Adrenal gland (tissue), 12 donors: ENCODE results near the gene PTPRH. TPM values are rescaled to one million over a fixed set of nuclear protein-coding genes. Genes with fewer than 3 reads are reported as not detected.

Source experiments
- DNase-seq, 7 donors: peaks; one replicate each; pipeline ENCODE4 v3.0.0-alpha.2; 2019 to 2020
- H3K27ac ChIP-seq, 5 donors: fragments of 200-600 bp; sonication (generic) in 4 of 5; 1 replicate in 3 of 5; 2 replicates in 2 of 5; pipeline versions ENCODE4 v1.5.1 to v1.8.0; 2016 to 2020; ENCODE audit warnings: mild to moderate bottlenecking in 1 of 5
- H3K27me3 ChIP-seq: fragments of 200-600 bp; 2 replicates; pipeline ENCODE4 v1.8.0; 2021
- H3K36me3 ChIP-seq, 2 donors: fragments of 200-600 bp; replicated peaks in 1 of 2; 1 replicate in 1 of 2; 2 replicates in 1 of 2; pipeline versions ENCODE4 v1.5.1 to v1.8.0; 2018 to 2022
- H3K4me1 ChIP-seq, 2 donors: fragments of 200-600 bp; replicated peaks in 1 of 2; 1 replicate in 1 of 2; 2 replicates in 1 of 2; pipeline versions ENCODE4 v1.5.1 to v1.8.0; 2018 to 2021
- H3K4me3 ChIP-seq, 4 donors: fragments of 200-600 bp; sonication (generic) in 3 of 4; one replicate each; pipeline ENCODE4 v1.5.1; 2016 to 2018
- H3K9me3 ChIP-seq, 3 donors: fragments of 200-600 bp; sonication (generic) in 1 of 3; replicated peaks in 1 of 3; 1 replicate in 2 of 3; 2 replicates in 1 of 3; pipeline versions ENCODE4 v1.5.1 to v1.8.0; 2016 to 2021
- POLR2A ChIP-seq, 2 donors: fragments of 450-650 bp; IDR thresholded peaks; one replicate each; pipeline ENCODE4 v1.6.1; 2017; ENCODE audit warnings: antibody characterized with exemption in 2 of 2, mild to moderate bottlenecking in 2 of 2, moderate library complexity in 1 of 2
- WGBS, 4 donors: extraction: QIAGEN DNeasy Blood & Tissue Kit in 2 of 4; methylation state at CpG; one replicate each; pipeline versions ENCODE4 v1.1.5 to v1.1.7; 2013 to 2017; 5-methylcytosine and 5-hydroxymethylcytosine counted together
- intact Hi-C, 2 donors: fragments of 100-400 bp; cut with DNase I; formaldehyde crosslinking; loops; one replicate each; pipeline versions ENCODE4 v1.14.1 to v1.15.0; 2022 to 2023
- polyA plus RNA-seq, 3 donors: library from polyadenylated mRNA; stranded (reverse); fragments of 200-250 nt in 2 of 3; fragments of 350-450 nt in 1 of 3; fragmentation: Illumina TruSeq in 1 of 3; extraction: RNeasy Lipid Tissue Mini Kit (QIAGEN cat#74804) in 1 of 3; gene quantifications; one replicate each; pipeline ENCODE4 v1.2.3, GENCODE V29; 2013 to 2014
- total RNA-seq, 9 donors: library from RNA; depleted of rRNA in 4 of 9; stranded (reverse); fragments of >200 nt in 4 of 9; fragments of 120-200 nt in 1 of 9; fragmentation: NEBNext Ultra II Directional in 1 of 9; extraction: Animal tissue kit (Norgen Biotek cat#: 25700) in 1 of 9; gene quantifications; one replicate each; pipeline versions ENCODE4 v1.1.0 to v1.2.4, GENCODE V29; 2013 to 2023
- TF ChIP-seq, protein P1 (sequence below), 6 experiments: fragments of 450-650 bp in 4 of 6; fragments of 200-600 bp in 2 of 6; sonication (generic) in 1 of 6; IDR thresholded peaks; 1 replicate in 5 of 6; 2 replicates in 1 of 6; pipeline versions ENCODE4 v1.5.1 to v1.8.0; 2016 to 2021; ENCODE audit warnings: antibody characterized with exemption in 6 of 6, mild to moderate bottlenecking in 2 of 6, moderate library complexity in 1 of 6
- donor health status: healthy with polysubstance abuse.
- donor health status: Bipolar disorder and iron deficiency.
- donor health status: DM: yes; HTN: yes; CAD: no.
- donor health status: DM: no; HTN: no; CAD: no.
- donor health status: DM: no; HTN: no; CAD: no.
- donor health status: DM: yes; HTN: yes; CAD: no.

The PTPRH gene
- total and polyA plus RNA-seq, 12 donors = 30.1 to 159 (median 52.9) TPM

DNA sequence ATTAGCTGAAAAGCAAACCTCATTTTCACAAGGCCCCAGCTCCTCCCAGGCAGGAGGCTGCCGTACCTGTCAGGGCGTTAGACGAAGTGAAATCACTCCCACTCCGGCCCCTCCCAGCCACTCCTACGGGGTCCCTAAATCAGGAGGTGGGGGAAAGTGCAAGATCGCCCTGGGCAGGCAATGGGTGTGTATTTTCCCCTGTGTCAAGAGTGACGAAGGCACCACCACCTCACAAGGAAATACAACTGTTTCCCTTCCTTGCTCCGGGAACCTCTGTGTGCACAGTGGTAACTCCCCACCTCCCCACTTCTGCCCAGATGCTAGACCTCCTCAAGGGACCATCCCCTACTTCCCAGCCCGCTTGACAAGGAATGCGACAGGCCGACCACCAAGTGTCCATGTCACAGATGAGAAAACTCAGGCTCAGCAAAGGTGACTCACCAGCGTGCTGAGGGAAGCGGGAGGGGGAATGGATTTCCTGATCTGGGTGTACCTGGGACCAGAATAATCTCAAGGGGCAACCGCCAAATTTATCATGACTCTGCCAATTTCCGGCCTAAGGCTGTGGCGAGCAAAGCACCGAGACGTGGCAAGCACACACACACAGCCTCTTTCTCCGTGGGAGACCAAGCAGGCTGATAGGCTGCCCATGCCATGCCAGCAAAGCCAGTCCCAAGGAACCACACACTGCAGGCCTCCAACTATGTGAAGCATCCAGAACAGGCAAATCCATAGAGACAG lies 42.2 kb upstream of the PTPRH start:
- Histone ChIP-seq H3K4me1 (peaks cover 30 to 81% of the 10 kb centered on the region in 2 donors), H3K27ac (peak overlapping the region in 1 of 5 donors; percentile 30), H3K9me3 (no peaks in the 10 kb centered on the region), H3K27me3 (no peaks in the 10 kb centered on the region), H3K36me3 (peaks cover 0 to 11% of the 10 kb centered on the region in 2 donors), H3K4me3 (no peak overlapping the region)
- TF ChIP-seq, protein P1, sequence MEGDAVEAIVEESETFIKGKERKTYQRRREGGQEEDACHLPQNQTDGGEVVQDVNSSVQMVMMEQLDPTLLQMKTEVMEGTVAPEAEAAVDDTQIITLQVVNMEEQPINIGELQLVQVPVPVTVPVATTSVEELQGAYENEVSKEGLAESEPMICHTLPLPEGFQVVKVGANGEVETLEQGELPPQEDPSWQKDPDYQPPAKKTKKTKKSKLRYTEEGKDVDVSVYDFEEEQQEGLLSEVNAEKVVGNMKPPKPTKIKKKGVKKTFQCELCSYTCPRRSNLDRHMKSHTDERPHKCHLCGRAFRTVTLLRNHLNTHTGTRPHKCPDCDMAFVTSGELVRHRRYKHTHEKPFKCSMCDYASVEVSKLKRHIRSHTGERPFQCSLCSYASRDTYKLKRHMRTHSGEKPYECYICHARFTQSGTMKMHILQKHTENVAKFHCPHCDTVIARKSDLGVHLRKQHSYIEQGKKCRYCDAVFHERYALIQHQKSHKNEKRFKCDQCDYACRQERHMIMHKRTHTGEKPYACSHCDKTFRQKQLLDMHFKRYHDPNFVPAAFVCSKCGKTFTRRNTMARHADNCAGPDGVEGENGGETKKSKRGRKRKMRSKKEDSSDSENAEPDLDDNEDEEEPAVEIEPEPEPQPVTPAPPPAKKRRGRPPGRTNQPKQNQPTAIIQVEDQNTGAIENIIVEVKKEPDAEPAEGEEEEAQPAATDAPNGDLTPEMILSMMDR (IDR thresholded peaks at IDR 0.05) = no peak
- no peak for TF ChIP-seq POLR2A (IDR thresholded peaks at IDR 0.05)
- no peak for DNase-seq
- intact Hi-C loops = no loop called here
- WGBS, 4 donors = 55 to 64% (median 59%) methylated on average over 15 to 19 of the region's 19 CpGs

DNA sequence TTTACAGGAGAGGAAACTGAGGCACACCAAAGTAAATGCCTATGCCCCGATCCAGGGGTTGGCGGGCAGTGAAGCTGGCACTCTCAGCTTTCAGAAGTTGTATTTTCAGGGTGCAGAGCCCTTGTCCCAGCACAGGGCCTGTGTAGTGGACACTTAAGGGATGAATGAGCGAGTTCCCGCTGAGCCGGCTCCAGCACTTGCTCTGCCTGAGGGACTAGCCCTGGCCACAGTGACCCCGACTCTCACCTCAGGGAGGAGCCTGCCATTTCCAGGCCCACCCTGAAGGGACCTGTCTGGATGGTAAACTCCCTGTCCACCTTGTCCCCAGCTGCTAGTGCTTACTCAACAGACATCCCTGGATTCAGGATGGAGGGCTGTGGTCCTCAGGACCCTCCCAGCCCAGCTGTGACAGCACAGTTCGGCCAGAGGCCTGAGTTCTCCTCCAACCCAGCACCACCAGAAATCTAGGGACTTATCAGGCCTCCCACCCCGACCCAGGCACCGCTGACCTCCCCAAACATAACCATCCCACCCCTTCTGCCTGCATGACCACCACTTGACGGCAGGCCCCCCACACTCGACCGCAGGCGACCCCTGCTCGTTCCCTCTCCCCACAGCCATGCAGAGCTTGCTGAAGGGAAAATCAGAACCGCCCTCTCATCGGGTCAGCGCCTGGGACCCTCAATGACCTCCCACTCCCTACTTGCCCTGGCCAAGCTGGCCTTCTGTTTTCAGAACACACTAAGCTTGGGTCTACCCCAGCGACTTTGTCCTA lies 41.1 kb upstream of the PTPRH start:
- Histone ChIP-seq H3K4me3 (no peak overlapping the region), H3K27ac (peak overlapping the region in 1 of 5 donors; percentile 5), H3K9me3 (no peaks in the 10 kb centered on the region), H3K27me3 (no peaks in the 10 kb centered on the region), H3K36me3 (peaks cover 0 to 22% of the 10 kb centered on the region in 2 donors), H3K4me1 (peaks cover 20 to 70% of the 10 kb centered on the region in 2 donors)
- intact Hi-C loops = no loop called here
- WGBS, 4 donors = 86 to 90% (median 88%) methylated on average over 4 to 18 of the region's 18 CpGs
- no peak for DNase-seq
- no peak for TF ChIP-seq POLR2A (IDR thresholded peaks at IDR 0.05)
- TF ChIP-seq, protein P1 (IDR thresholded peaks at IDR 0.05) = no peak

DNA sequence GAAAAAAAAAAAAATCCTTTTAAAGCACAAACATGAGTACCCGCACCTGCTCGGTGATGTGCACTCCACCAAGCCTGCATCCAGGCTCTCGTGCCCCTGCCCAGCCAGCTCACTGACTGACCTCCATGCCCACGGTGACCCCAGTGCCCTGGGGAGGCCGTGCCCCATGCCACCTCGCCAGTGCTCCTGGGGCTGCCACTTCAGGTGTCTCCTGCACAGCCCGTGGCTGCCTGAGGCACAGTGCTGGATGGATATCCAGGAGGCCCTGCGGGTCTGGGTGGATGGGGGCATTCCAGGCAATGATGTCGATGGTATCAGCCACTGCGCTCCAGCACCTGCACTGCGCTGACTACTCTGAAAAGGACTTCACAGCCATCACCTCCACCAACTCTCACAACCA lies 40.5 kb upstream of the PTPRH start:
- intact Hi-C loops = no loop called here
- DNase-seq = peak in 1 of 7 donors; percentile 12
- WGBS, 4 donors = 86 to 95% (median 89%) methylated on average over 5 to 11 of the region's 11 CpGs
- no peak overlapping the region for H3K27ac ChIP-seq
- peaks cover 0 to 28% of the 10 kb centered on the region in 2 donors for H3K36me3 ChIP-seq
- TF ChIP-seq POLR2A (IDR thresholded peaks at IDR 0.05) = no peak
- TF ChIP-seq, protein P1 (IDR thresholded peaks at IDR 0.05) = no peak
- H3K27me3 ChIP-seq = no peaks in the 10 kb centered on the region
- H3K4me1 ChIP-seq = peaks cover 16 to 64% of the 10 kb centered on the region in 2 donors
- H3K9me3 ChIP-seq = no peaks in the 10 kb centered on the region
- H3K4me3 ChIP-seq = no peak overlapping the region

GRCh38 chr19:55248704-55249103 lies 39.4 kb upstream of the PTPRH start:
- H3K4me3 ChIP-seq = no peak overlapping the region
- H3K36me3 ChIP-seq = peaks cover 0 to 39% of the 10 kb centered on the region in 2 donors
- no peaks in the 10 kb centered on the region for H3K9me3 ChIP-seq
- TF ChIP-seq POLR2A (IDR thresholded peaks at IDR 0.05) = no peak
- TF ChIP-seq, protein P1 (IDR thresholded peaks at IDR 0.05) = no peak
- no peak for DNase-seq
- WGBS, 4 donors = 72 to 94% (median 79%) methylated on average over 6 to 9 of the region's 9 CpGs
- H3K27me3 ChIP-seq = no peaks in the 10 kb centered on the region
- H3K27ac ChIP-seq = peak overlapping the region in 2 of 5 donors; percentile 9 to 66
- H3K4me1 ChIP-seq = peaks cover 11 to 53% of the 10 kb centered on the region in 2 donors
- intact Hi-C loops = no loop called here
